ELF-1 (cell line): ENCODE data around the gene CAT.
A peak's percentile ranks its signal among the peaks of the same experiment; 100 is the strongest.

Experiments used
- DNase-seq: peaks from one replicate; pipeline ENCODE4 v3.0.0-alpha.2; 2016; ENCODE audit warnings: low read depth, low spot score

The CAT gene

GRCh38 chr11:34495239-34495723 is 56.5 kb downstream of the CAT start:
- DNase-seq, result no peak

- no peak for DNase-seq
Observed at GRCh38 chr11:34495724-34496377, 57.1 kb downstream of the CAT start.

GRCh38 chr11:34499719-34500500 is 61.2 kb downstream of the CAT start:
- DNase-seq, result no peak

DNA sequence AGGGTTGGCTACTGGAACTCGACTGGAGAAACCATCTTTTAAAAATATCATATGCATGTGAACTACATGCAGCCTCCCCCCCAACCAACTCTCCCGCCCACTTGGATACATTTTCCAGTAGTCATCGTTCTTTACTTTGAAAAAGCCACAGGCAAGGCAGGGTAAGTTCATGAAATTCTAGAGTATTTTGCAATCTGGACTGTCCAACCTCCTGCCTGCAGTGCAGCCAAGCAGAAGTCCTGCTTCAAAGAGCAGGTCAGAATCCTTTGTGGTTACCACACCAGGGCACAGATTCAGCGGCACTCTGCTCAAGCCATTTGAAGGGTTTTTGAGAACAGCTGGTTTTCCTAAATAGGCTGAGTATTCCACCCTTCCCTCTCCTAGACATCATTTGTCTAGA is 62.8 kb downstream of the CAT start:
- no peak for DNase-seq

DNA sequence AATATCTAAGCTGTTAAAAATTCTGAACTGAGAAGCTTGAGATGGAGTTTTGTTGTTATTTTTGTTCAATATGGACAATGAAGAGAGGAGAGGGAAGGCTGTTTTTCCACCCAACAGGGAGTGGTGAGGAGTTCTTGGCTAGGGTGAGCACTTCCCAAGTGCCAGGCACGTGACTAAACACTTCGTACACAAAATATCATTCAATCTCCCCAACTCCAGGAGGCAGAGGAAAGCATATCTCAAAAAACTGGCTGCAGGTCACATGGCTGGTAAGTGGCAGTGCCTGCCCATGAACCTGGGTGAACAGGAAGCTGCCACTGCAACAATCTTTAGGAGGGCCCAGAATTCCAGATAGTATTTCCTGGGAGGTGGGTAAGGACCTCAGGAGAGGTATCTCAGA is 63.2 kb downstream of the CAT start:
- DNase-seq, result no peak

- DNase-seq, result no peak
Observed at GRCh38 chr11:34502949-34503348, 64.2 kb downstream of the CAT start.

GRCh38 chr11:34505874-34506273 is 67.1 kb downstream of the CAT start:
- DNase-seq, result no peak

DNA sequence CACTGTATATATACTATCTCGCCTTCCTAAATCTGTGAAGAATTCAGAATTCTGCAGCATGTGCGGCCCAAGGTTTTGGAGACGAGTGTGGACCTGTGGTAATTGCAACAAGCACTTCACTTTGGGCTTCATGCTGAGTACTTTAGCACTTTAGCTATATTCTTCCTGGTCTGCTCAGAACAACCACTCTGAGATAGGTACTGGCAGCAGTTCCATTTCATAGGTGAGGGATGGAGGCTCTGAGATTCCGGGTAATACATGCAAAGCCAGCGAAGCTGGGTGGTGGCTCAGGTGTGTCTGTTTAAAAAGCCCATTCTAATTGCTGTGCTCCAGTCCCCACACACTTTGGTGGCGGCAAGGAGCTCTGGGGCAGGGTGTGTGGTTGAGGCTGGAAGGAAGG is 68.4 kb downstream of the CAT start:
- no peak for DNase-seq

DNA sequence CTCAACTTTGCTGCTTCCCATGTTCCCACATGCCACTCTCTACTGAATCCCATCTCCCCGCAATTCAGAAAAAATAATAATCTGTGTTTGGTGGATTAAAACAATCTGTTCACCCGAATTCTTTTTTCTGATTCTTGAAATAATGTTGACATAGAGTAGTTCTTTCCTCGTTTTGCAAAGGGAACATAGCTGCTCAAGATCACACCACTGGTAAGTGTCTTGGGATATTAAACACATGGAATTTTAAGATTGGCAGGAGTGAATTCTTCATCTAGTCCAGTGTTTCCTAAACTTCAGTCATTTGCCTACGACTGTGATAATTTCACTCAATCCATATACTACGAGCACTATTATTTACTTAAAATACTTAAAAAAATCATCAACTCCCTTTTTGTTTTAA is 68.9 kb downstream of the CAT start:
- no peak for DNase-seq

DNA sequence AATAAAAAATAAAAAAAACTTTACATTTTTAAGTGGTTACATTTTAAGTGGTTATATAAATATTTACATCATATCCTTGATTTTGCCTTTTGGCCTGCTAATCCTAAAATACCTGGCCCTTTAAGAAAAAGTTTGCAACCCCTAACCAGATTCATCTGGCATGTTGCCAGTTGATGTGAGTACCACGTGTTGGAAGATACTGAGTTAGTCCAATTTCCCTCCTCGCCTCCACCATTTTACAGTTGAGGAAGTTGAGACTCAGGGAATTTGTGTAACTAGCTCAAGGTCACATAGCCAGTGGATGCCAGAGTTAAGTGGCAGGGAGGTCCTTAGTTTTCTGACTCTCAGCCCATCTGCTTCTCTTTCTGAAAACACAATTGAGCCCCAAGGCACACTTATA is 69.8 kb downstream of the CAT start:
- no peak for DNase-seq

- no peak for DNase-seq
Observed at GRCh38 chr11:34509336-34509876, 70.7 kb downstream of the CAT start.

DNA sequence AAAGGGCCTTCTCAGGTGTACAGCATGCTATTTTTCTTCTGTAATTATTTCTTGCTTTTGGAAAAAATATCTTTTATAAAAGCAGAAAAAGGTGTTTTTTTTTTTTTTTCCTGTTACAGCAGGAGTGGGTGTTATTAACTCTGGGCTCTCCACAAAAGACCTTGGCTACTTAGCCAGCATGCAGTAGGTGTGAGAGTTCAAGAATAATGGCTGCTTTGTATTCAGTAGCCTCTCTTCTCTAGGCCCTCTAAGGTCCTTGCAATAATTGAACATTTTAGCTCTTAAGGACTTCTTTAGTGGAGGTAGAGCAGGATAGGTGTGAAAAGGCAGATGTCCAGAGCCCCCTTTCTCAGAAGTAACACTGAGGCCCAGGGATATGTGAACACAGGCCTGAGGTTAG is 71.5 kb downstream of the CAT start:
- no peak for DNase-seq

GRCh38 chr11:34510673-34511072 is 71.9 kb downstream of the CAT start:
- no peak for DNase-seq

GRCh38 chr11:34512840-34513681 is 74.3 kb downstream of the CAT start:
- DNase-seq, result peak; percentile 87

DNA sequence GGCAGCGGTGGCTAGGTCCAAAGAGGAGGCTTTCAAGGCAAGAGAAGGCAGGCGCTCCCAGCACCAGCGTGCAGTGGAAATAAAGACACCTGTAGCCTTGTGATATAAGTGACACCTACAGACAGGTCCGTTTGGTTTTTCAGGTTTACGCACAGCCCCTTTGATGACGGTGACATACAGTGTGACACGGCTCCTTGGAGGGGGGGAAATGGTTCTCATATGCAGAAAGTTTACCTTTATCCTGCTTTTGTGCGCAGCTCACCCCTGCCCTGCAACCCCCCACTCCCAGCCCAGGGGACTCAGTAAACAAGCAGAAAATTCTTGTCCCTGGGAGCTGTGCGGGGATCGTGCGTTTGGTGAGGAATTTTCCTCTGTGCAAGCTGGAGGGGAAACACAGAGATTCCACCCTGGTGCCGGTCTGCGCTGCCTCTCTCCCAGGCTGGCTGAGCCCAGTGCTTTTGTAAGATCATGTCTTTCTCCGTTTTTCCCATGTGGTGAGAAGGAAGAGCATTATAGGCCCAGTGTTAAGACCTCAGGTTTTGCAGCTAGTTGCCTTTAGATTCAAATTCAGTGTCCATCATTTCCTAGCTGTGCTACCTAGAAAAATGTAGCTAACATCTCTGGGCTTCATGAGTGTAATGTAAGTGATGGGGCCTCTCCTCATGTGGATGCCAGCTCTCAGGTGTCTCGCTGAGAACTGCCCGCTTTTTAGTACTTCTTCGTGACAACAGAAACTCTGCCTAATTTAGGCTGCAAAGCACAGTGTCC is 75.1 kb downstream of the CAT start, which contains the start of gene ELF5:
TSS of gene ELF5 (minus strand) at position 113 of the 768 bp plus-strand sequence. CDS start 8,045 bp downstream, outside the sequence.
- peak; percentile 70 for DNase-seq

- DNase-seq, result no peak
Observed at GRCh38 chr11:34514597-34514996, 75.9 kb downstream of the CAT start.

GRCh38 chr11:34516247-34517040 is 77.7 kb downstream of the CAT start:
- no peak for DNase-seq

DNA sequence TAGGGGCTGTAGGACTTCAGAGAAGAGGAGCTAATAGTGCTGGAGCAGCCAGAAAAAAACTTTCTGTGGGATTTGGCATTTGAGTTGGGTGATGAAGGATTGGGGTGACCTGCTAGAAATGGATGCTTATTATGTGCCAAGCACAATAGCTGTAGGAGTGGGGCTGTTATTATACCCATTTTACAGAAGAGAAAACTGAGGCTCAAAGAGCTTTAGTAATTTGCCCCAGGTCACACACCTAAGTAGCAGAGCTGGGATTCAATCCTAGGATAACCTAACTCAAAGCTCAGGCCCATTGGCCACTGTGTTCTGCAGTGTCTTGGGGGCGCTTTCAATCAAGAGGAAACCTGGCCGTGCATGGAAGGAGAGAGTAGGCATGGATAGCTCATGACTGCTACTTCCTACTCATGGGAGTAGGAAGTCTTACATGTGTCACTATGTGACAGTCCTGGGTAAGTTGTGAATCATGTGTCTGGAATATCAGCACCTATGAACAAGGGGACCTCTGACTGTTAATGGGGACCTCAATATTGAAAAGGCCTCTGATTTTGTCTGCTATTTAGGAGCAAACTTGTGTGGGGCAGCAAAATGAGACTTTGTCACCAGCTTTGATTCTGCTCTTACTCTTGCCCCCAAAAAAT is 81.0 kb downstream of the CAT start:
- no peak for DNase-seq

DNA sequence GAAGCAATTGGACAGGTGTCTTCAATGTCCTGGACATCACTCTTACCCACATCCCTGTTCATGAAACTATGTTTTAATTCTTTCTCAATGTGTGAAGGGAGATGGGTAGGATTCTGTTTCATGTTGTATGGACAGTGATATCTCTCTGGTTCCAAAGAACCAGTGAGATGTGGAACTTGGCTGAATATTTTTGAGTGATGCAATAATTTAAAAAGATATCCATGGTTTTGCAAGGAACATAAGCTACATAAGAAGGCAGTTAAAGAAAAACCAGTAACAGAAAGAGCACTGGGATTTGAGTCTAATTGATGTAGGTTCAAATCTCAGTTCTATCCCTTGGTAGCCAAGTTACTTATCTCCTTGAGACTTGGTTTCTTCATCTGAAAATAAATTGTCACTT is 82.5 kb downstream of the CAT start:
- no peak for DNase-seq
